B cell (primary cell): ENCODE results near the gene MYH14. TPM values are rescaled to one million over a fixed set of nuclear protein-coding genes. Genes with fewer than 3 reads are reported as not detected.

ENCODE experiments used
- ATAC-seq: fragments of 200-7000 bp; cut with Tn5 transposase; one replicate; pipeline ENCODE4 v1.10.0; 2021; ENCODE audit warnings: low read depth, mild to moderate bottlenecking, moderate number of reproducible peaks, moderate library complexity
- CTCF ChIA-PET: fragments of 350-600 bp; sonication (Branson Sonifier 250); formaldehyde crosslinking; loops from one replicate; lab custom pipeline; 2021; ENCODE audit warnings: antibody characterized with exemption, inconsistent platforms; lab: Charles Lee
- POLR2A ChIA-PET: fragments of 350-600 bp; sonication (Branson Sonifier 250); formaldehyde crosslinking; loops from one replicate; lab custom pipeline; 2021; ENCODE audit warnings: antibody characterized with exemption; lab: Charles Lee
- DNase-seq: peaks from one replicate; pipeline ENCODE4 v3.0.0; 2013
- H2AFZ ChIP-seq: 2 replicates; pipeline ENCODE4 v1.6.1; 2012; ENCODE audit warnings: mild to moderate bottlenecking, low read depth, low read length; ENCODE audit not compliant: insufficient read depth, poor library complexity, severe bottlenecking
- H3K27ac ChIP-seq, 2 donors: 1 replicate in 1 of 2; 2 replicates in 1 of 2; pipeline ENCODE4 v1.5.1; 2012 to 2013; ENCODE audit warnings: low read length in 2 of 2, mild to moderate bottlenecking in 2 of 2, moderate library complexity in 1 of 2
- H3K27me3 ChIP-seq, 4 experiments: fragments of 200-600 bp in 1 of 4; sonication (generic) in 1 of 4; replicated peaks in 1 of 4; 1 replicate in 2 of 4; 2 replicates in 2 of 4; pipeline versions ENCODE4 v1.6.1 to v1.7.0; 2013 to 2016; ENCODE audit warnings: low read length in 3 of 4, mild to moderate bottlenecking in 2 of 4, mixed read lengths in 1 of 4, moderate library complexity in 1 of 4; ENCODE audit not compliant: insufficient read depth in 4 of 4, control insufficient read depth in 3 of 4; ENCODE audit errors: control extremely low read depth in 1 of 4
- H3K36me3 ChIP-seq, 2 experiments: replicated peaks in 1 of 2; 1 replicate in 1 of 2; 2 replicates in 1 of 2; pipeline versions ENCODE4 v1.6.1 to v1.7.1; 2013; ENCODE audit warnings: low read length in 1 of 2; ENCODE audit not compliant: insufficient read depth in 2 of 2, control insufficient read depth in 1 of 2; ENCODE audit errors: control extremely low read depth in 1 of 2, extremely low read depth in 1 of 2
- H3K4me1 ChIP-seq, 2 donors: fragments of 200-600 bp in 1 of 2; sonication (generic) in 1 of 2; 1 replicate in 1 of 2; 2 replicates in 1 of 2; pipeline versions ENCODE4 v1.5.1 to v1.6.1; 2013 to 2017; ENCODE audit warnings: low read length in 2 of 2; ENCODE audit not compliant: control insufficient read depth in 2 of 2, insufficient read depth in 2 of 2
- H3K4me2 ChIP-seq: replicated peaks from 2 replicates; pipeline ENCODE3; 2012; ENCODE audit warnings: mild to moderate bottlenecking, low read depth, low read length; ENCODE audit not compliant: poor library complexity, severe bottlenecking
- H3K4me3 ChIP-seq, 5 experiments: fragments of 200-600 bp in 1 of 5; sonication (generic) in 1 of 5; 1 replicate in 3 of 5; 2 replicates in 2 of 5; pipeline versions ENCODE4 v1.5.1 to v1.7.0; 2011 to 2016; ENCODE audit warnings: low read length in 4 of 5, mild to moderate bottlenecking in 4 of 5, low read depth in 2 of 5, control low read depth in 1 of 5, moderate library complexity in 1 of 5; ENCODE audit not compliant: insufficient read depth in 1 of 5; ENCODE audit errors: control extremely low read depth in 1 of 5, extremely low read depth in 1 of 5
- H3K79me2 ChIP-seq: fragments of 200-600 bp; sonication (generic); one replicate; pipeline ENCODE4 v1.6.0; 2016; ENCODE audit warnings: low read length; ENCODE audit not compliant: control insufficient read depth, insufficient read depth
- H3K9ac ChIP-seq: fragments of 200-600 bp; sonication (generic); 2 replicates; pipeline ENCODE4 v1.6.1; 2017; ENCODE audit warnings: mild to moderate bottlenecking, low read length, moderate library complexity
- H3K9me3 ChIP-seq, 3 donors: one replicate each; pipeline versions ENCODE4 v1.6.1 to v1.7.1; 2013; ENCODE audit warnings: low read length in 2 of 3; ENCODE audit not compliant: control insufficient read depth in 2 of 3, insufficient read depth in 1 of 3; ENCODE audit errors: control extremely low read depth in 1 of 3
- H4K20me1 ChIP-seq: 2 replicates; pipeline ENCODE4 v1.6.0; 2012; ENCODE audit warnings: mild to moderate bottlenecking, low read length; ENCODE audit not compliant: insufficient read depth, control insufficient read depth, poor library complexity, severe bottlenecking
- H3K27ac Mint-ChIP-seq: one replicate; pipeline ENCODE4 v1.8.0; 2021; ENCODE audit warnings: mixed read lengths
- H3K27me3 Mint-ChIP-seq: one replicate; pipeline ENCODE4 v1.8.0; 2021; ENCODE audit warnings: mixed read lengths
- H3K4me1 Mint-ChIP-seq: one replicate; pipeline ENCODE4 v1.8.0; 2021; ENCODE audit warnings: mixed read lengths
- H3K4me3 Mint-ChIP-seq: one replicate; pipeline ENCODE4 v1.8.0; 2021; ENCODE audit warnings: mixed read lengths
- H3K9me3 Mint-ChIP-seq: one replicate; pipeline ENCODE4 v1.8.0; 2022; ENCODE audit warnings: mixed read lengths; ENCODE audit not compliant: insufficient read depth
- CTCF ChIP-seq: fragments of 200-600 bp; IDR thresholded peaks from one replicate; pipeline ENCODE4 v1.8.0; 2022; ENCODE audit warnings: antibody characterized with exemption, mild to moderate bottlenecking
- EZH2 ChIP-seq: IDR thresholded peaks from 2 replicates; pipeline ENCODE4 v1.6.1; 2012; ENCODE audit warnings: borderline replicate concordance, low read depth, mild to moderate bottlenecking, moderate library complexity, low read length; ENCODE audit not compliant: insufficient read depth, poor library complexity, severe bottlenecking
- WGBS: methylation state at CpG from one replicate; pipeline ENCODE4 v1.1.5; 2013; ENCODE audit warnings: missing lambda C conversion rate; ENCODE audit not compliant: insufficient coverage; 5-methylcytosine and 5-hydroxymethylcytosine counted together
- intact Hi-C: fragments of 100-400 bp; cut with micrococcal nuclease; formaldehyde crosslinking; loops from one replicate; pipeline ENCODE4 v1.10.0; 2022
- polyA plus RNA-seq: library from polyadenylated mRNA; depleted of rRNA; stranded (reverse); fragments of >200 nt; gene quantifications from 2 replicates; pipeline ENCODE4 v1.2.3, GENCODE V29; 2012
- total RNA-seq, 2 donors: library from RNA; stranded (reverse); fragments of 120-200 nt in 1 of 2; gene quantifications; 1 replicate in 1 of 2; 2 replicates in 1 of 2; pipeline versions ENCODE4 v1.2.3 to v1.2.4, GENCODE V29; 2013 to 2022

Gene MYH14
- total and polyA plus RNA-seq, 2 donors (not counting 1 experiment from before 2014, with no cell fraction given) = not detected

GRCh38 chr19:50214699-50215543 is 11.5 kb downstream of the MYH14 start:
- H3K9ac ChIP-seq = no peak overlapping the region
- ATAC-seq = no peak
- Mint-ChIP-seq H3K4me3 (no peak overlapping the region), H3K27me3 (peaks cover 7% of the 10 kb centered on the region), H3K27ac (no peak overlapping the region), H3K9me3 (peaks cover 3% of the 10 kb centered on the region), H3K4me1 (no peaks in the 10 kb centered on the region)
- ChIA-PET POLR2A (no interaction called here), CTCF (no interaction called here)
- no peak overlapping the region for H3K4me2 ChIP-seq
- no peaks in the 10 kb centered on the region for H3K79me2 ChIP-seq
- no peaks in the 10 kb centered on the region for H3K4me1 ChIP-seq
- H3K27me3 ChIP-seq = peaks cover 0 to 8% (median 1%) of the 10 kb centered on the region in 4 experiments
- H3K36me3 ChIP-seq = no peaks in the 10 kb centered on the region
- no peak for DNase-seq
- peaks cover 0 to 24% (median 8%) of the 10 kb centered on the region in 3 donors for H3K9me3 ChIP-seq
- no peak overlapping the region for H3K4me3 ChIP-seq
- WGBS = 42% methylated on average over 18 of the region's 25 CpGs
- H2AFZ ChIP-seq = no peak overlapping the region
- TF ChIP-seq CTCF (no peak), EZH2 (no peak)
- intact Hi-C loops = no loop called here
- H4K20me1 ChIP-seq = no peaks in the 10 kb centered on the region
- H3K27ac ChIP-seq = no peak overlapping the region

- TF ChIP-seq CTCF (no peak), EZH2 (no peak)
- intact Hi-C loops = no loop called here
- Mint-ChIP-seq H3K27me3 (peaks cover 7% of the 10 kb centered on the region), H3K27ac (no peak overlapping the region), H3K4me3 (no peak overlapping the region), H3K9me3 (peaks cover 3% of the 10 kb centered on the region), H3K4me1 (no peaks in the 10 kb centered on the region)
- CTCF ChIA-PET = interaction anchor here (0.5 to 0.6 kb wide), 2 partner anchors 26 to 1303 kb away, joined by 3 read pairs; no protein-coding TSS in a partner anchor
- H3K4me3 ChIP-seq = no peak overlapping the region
- no peaks in the 10 kb centered on the region for H3K79me2 ChIP-seq
- H3K9me3 ChIP-seq = peaks cover 0 to 19% (median 8%) of the 10 kb centered on the region in 3 donors
- no peak overlapping the region for H3K4me2 ChIP-seq
- H3K27me3 ChIP-seq = peaks cover 0 to 8% (median 1%) of the 10 kb centered on the region in 4 experiments
- no peak for DNase-seq
- no peaks in the 10 kb centered on the region for H3K36me3 ChIP-seq
- H4K20me1 ChIP-seq = no peaks in the 10 kb centered on the region
- ATAC-seq = no peak
- no peaks in the 10 kb centered on the region for H3K4me1 ChIP-seq
- POLR2A ChIA-PET = no interaction called here
- no peak overlapping the region for H3K27ac ChIP-seq
- 81% methylated on average over 3 of the region's 3 CpGs for WGBS
- H3K9ac ChIP-seq = no peak overlapping the region
- no peak overlapping the region for H2AFZ ChIP-seq
These were observed 12.4 kb downstream of the MYH14 start for GRCh38 chr19:50215820-50216219.
